Esophagus squamous epithelium (tissue), 4 donors: ENCODE data around the gene CENPU.

Experiments
- POLR2A ChIP-seq, 4 donors: fragments of 450-650 bp; IDR thresholded peaks; one replicate each; pipeline ENCODE4 v1.6.1; 2017; ENCODE audit warnings: antibody characterized with exemption in 4 of 4, mild to moderate bottlenecking in 4 of 4, moderate library complexity in 3 of 4
- TF ChIP-seq, protein P1 (sequence below), 6 experiments: fragments of 450-650 bp in 4 of 6; fragments of 200-600 bp in 2 of 6; sonication (generic) in 2 of 6; IDR thresholded peaks; one replicate each; pipeline ENCODE4 v1.5.1; 2016 to 2019; ENCODE audit warnings: antibody characterized with exemption in 6 of 6, mild to moderate bottlenecking in 4 of 6, moderate library complexity in 4 of 6

DNA sequence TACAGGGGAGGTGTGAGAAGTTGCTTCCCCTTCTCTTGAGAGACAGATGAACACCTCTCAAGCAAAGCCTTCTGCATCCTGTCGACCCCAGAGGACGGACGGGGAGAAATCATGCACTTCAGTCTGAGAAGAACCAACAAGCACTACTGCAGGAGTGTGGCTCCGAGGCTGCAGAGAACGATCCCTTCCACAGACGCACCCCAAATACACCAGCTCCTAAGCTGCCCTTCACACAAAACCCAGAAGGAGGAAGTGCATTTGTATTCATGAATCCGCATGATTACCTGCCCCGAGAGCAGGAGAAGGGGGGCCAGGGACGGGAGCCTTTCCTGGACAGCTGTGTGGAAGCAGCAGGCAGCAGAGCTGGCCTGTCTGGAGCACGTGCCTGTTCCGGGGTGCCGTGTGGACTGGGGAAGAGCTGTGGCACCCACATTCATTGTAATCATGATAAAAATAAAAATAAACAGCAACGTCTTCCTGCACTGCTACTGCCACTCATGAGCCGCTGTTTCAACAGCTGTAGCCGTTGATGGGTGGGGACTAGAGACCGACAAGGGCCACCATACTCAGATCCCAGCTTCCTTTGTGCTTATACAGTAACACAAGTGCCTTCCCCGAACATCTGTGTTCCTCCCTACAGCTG, 49.0 kb upstream of the CENPU start:
- TF ChIP-seq, protein P1, sequence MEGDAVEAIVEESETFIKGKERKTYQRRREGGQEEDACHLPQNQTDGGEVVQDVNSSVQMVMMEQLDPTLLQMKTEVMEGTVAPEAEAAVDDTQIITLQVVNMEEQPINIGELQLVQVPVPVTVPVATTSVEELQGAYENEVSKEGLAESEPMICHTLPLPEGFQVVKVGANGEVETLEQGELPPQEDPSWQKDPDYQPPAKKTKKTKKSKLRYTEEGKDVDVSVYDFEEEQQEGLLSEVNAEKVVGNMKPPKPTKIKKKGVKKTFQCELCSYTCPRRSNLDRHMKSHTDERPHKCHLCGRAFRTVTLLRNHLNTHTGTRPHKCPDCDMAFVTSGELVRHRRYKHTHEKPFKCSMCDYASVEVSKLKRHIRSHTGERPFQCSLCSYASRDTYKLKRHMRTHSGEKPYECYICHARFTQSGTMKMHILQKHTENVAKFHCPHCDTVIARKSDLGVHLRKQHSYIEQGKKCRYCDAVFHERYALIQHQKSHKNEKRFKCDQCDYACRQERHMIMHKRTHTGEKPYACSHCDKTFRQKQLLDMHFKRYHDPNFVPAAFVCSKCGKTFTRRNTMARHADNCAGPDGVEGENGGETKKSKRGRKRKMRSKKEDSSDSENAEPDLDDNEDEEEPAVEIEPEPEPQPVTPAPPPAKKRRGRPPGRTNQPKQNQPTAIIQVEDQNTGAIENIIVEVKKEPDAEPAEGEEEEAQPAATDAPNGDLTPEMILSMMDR (IDR thresholded peaks at IDR 0.05): no peak
- TF ChIP-seq POLR2A (IDR thresholded peaks at IDR 0.05): no peak
